Mammary epithelial cell (primary cell): Measurements from ENCODE around the gene CALML5.

Source experiments
- CTCF ChIP-seq, 2 donors: IDR thresholded peaks in 1 of 2; conservative IDR thresholded peaks in 1 of 2; 2 replicates each; pipeline ENCODE4 v1.5.1; 2011 to 2012; ENCODE audit warnings: inconsistent platforms in 2 of 2, low read length in 2 of 2, mild to moderate bottlenecking in 2 of 2, control low read depth in 1 of 2, low read depth in 1 of 2; ENCODE audit not compliant: insufficient read depth in 1 of 2; ENCODE audit errors: extremely low read depth in 1 of 2
- EZH2 ChIP-seq: IDR thresholded peaks from 2 replicates; pipeline ENCODE4 v1.6.1; 2012; ENCODE audit warnings: low read length, inconsistent platforms, borderline replicate concordance

GRCh38 chr10:5530412-5530806 is 31.0 kb upstream of the CALML5 start:
- TF ChIP-seq CTCF (conservative IDR thresholded peaks at IDR 0.05 in 1 of 2, IDR thresholded peaks at IDR 0.05 in 1 of 2; ENCODE audit: extremely low read depth in 1 of 2, insufficient read depth in 1 of 2, low read depth in 1 of 2, low read length in 2 of 2), result no peak
- TF ChIP-seq EZH2, result no peak
